OCI-LY7 (cell line): Measurements from ENCODE around the gene SOX13.

Experiments used
- CTCF ChIP-seq: fragments of 200-600 bp; sonication (generic); conservative IDR thresholded peaks from 2 replicates; pipeline ENCODE4 v1.5.1; 2014; ENCODE audit warnings: mild to moderate bottlenecking, antibody characterized with exemption, low read length, moderate library complexity, mixed read lengths
- EZH2phosphoT487 ChIP-seq: fragments of 200-600 bp; sonication (generic); IDR thresholded peaks from 2 replicates; pipeline ENCODE4 v1.6.1; 2018; ENCODE audit warnings: low read depth, borderline replicate concordance, mild to moderate bottlenecking, mixed run types, antibody characterized with exemption, low read length, moderate library complexity, mixed read lengths

GRCh38 chr1:204106825-204107224 lies 33.9 kb downstream of the SOX13 start:
- TF ChIP-seq CTCF (no peak), EZH2phosphoT487 (no peak)
